Stimulated activated naive CD4-positive, alpha-beta T cell treated with Interleukin-2 at 50 U/mL for 16 hours (primary cell): ENCODE results near the gene FAAP100.
"Not testable (repeated sequence)": the region's sequence is repeated elsewhere in the genome, so short reads cannot be mapped to it uniquely, and the experiment has no call there.

Experiments
- DNase-seq: peaks from one replicate; lab custom pipeline; 2025; lab: John Stamatoyannopoulos, UW

FAAP100 gene, protein sequence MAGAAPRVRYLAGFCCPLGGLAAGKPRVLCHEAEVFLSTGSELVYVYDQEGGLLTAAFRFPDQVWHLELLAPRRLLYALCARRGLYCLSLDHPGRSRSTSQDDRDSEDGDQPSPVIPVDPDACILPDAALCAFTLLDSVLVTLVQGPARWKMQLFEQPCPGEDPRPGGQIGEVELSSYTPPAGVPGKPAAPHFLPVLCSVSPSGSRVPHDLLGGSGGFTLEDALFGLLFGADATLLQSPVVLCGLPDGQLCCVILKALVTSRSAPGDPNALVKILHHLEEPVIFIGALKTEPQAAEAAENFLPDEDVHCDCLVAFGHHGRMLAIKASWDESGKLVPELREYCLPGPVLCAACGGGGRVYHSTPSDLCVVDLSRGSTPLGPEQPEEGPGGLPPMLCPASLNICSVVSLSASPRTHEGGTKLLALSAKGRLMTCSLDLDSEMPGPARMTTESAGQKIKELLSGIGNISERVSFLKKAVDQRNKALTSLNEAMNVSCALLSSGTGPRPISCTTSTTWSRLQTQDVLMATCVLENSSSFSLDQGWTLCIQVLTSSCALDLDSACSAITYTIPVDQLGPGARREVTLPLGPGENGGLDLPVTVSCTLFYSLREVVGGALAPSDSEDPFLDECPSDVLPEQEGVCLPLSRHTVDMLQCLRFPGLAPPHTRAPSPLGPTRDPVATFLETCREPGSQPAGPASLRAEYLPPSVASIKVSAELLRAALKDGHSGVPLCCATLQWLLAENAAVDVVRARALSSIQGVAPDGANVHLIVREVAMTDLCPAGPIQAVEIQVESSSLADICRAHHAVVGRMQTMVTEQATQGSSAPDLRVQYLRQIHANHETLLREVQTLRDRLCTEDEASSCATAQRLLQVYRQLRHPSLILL

DNA sequence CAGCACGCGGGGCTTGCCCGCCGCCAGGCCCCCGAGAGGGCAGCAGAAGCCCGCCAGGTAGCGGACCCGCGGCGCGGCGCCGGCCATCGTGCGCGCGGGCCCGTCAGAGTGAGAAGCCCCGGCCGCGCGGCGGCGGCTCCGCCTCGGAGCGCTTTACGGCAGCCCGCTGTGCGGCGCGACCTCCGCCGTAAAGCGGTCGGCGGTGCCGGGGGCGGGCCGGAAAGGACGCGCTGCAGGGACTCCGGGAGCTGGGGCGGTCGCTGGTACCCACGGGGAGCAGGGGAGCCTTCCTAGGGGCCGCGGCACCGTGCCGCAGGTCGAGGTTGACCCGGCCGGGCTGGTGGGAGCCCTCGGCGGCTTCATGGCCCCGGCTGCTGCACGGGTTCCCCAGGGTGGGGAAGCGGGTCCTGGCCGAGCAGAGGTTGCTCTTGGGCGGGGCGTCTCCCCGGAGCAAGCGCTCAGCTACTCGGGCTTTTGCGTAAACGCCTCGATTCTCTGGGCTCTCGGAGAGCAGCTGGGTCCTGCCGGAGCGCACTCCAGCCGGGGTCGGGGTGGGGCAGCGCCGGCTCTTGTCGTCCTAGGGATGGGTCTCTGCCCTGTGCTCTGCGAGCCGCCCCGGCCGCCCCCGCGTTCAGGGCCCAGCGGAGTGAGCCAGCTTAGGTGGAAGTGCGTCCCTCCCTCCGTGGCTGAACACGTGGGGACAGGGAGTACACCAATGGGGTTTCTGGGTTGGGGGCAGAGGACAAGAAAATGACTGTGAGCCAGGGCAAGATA is at the start of gene FAAP100:
FAAP100 (minus strand) TSS at position 110 of the 774 bp plus-strand sequence; CDS start at position 87, 23 bp downstream.
- DNase-seq = peak; percentile 77

DNA sequence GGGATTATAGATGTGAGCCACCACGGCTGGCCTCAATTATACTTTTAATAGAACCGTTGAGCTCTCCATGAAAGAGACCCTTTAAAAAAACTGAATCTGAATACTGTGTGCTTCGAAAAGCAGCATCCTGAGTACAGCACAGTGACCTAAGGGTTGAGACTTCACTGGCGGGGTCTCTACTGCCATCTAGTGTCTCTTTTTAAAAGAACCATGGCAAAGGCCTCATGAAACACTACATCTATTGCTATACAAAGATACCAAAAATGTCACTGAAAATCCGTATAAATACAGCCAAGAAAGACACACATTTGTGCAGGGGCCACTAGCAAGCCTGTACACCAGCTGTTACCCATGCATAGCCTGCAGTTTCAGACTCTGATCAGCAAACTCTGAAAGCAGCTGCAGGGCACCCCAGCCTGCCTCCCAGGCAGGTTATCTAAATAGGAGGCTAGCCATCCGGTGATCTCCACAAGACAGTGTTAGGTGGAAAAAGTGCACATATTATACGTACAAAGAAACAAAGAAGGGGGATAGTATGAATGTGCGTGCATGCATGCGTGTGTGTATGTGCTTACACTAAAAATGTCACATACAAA is 49.5 kb upstream of the FAAP100 start:
- DNase-seq = peak; percentile 7

DNA sequence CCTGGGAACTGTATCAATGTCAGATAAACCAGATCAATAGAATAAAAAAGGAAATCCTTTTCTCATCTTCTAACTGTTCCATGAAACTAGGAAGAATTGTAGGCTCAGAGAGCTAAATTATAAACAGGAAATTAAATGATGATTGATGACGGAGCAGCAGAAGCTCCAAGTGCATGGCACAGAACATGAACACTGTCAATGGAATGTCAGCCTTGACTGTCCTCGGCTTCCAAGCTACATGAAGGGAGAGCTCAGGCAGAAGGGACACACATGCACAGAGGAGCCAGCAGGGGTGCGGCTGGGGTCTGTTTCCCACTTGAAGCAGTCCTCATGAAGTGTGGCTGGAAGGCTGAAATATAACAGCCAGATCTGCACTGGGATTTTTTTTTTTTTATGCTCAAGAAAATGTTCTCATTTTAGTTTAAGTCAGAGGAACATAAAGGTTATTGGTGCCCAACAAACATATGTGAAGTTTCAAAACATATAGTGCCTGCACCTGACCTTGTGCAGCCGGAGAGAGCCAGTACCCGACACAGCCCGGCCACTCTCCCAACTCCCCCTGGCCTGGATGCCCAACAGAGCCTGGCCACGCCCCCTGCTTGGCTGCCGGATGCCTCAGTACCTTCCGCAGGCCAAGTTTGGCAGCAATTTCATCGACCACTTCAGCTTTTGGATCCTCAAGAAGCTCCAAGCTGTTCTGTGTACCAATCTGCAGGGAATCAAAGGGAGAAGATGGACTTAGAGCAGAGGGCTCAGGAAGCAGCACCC is 47.8 kb upstream of the FAAP100 start:
- DNase-seq = no peak

DNA sequence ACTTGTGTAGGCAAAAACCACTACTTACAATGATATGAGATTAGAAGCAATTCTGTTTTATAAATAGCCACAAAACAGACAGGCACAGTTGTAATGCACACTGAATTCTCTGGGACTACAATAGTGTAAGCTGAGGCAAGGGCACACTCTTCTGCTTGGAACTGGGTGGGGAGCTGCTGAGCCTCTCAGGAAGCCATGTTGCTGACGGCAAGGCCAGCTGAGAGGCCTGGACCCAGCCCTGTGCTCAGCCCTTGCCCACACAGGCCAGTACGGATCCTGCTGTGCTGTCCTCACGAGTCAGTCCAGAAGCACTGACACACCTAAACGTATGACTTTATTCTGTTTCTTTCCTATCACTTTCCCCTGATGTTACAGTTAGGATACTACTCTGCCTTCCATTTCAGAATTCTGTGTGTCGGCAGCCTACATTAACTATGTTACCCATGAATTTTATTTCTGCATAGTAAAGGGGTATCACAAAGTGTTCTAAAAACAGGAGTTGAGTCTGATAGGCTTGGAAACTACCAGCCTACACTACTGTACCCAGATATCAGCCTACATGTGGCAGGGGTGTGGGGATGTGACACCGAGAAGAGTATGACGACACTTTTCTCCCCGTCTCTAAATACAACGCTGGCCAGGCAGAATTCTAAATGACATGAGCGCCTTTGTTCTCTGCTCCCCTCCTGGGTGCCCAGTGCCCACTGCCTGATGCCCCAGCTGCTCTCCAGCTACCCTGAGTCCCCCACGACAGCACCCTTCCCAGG is 41.1 kb upstream of the FAAP100 start:
- no peak for DNase-seq

DNA sequence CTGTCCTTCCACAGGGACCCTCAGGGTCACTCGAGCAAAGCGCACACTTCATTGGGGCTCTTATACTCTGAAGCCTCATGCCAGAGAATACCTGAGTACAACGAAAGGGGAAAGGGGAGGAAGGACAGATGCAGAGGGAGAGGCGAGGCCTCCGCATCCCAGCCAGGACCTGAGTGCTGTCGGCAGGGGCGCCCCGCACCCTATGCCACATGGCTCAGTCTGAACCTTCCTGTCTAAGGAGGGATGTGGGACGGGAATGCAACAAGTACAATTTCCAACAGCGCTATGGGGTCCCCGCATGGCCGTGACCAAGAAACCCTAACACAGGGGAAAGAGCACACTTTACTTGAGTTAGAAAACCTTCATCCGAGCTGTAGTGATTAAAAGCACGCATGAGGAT is 39.8 kb upstream of the FAAP100 start:
- DNase-seq = no peak

DNA sequence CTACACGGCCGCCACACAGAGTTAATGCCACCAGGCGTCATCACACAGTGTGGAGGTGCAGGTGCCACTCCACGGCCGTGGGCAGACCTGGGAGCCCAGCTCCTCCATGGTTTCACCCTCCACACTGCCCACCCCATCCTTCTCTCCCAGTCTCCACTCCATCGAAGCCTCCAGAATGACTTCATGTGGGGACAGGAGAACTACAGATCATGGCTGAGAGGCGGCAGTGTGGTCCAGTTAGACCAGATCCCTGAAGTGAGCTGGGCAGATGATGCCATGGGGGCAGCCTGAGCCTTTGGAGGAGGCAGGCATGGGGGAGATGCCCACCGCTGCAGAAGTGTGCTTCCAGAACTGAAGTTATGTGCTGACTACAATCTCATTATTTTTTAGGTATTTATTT is 38.0 kb upstream of the FAAP100 start:
- DNase-seq = no peak

DNA sequence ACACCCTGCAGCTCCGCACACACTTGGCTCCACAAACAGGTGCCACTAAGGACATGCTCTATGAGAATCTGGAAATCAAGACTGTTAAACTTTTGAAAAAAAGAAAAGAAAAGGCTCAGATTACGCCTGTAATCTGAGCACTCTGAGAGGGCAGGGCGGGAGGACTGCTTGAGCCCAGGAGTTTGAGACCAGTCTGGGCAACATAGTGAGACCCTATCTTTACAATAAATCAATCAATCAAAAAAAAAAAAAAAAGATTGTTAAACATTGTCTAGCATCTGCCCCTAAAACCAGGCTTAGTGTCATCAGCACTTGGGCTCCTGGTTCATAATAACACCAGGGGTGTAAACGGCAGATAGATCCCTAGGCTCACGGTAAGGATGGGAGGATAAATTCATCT is 37.5 kb upstream of the FAAP100 start:
- no peak for DNase-seq

DNA sequence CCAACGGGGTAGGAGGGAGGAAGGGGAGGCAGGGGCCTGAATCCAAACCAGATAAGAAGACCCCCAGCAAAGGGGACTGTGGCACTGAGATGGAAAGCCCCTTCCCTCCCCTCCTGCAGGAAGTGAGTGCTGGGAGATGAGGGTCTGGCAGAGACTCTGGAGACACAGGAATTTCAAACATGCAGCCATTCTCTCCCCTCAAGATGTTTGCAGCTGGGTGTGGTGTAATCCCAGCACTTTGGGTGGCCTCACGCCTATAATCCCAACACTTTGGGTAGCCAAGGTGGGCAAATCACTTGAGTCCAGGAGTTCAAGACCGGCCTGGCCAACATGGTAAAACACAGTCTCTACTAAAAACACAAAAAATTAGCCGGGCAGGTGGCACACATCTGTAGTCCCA is 33.9 kb upstream of the FAAP100 start:
- no peak for DNase-seq

DNA sequence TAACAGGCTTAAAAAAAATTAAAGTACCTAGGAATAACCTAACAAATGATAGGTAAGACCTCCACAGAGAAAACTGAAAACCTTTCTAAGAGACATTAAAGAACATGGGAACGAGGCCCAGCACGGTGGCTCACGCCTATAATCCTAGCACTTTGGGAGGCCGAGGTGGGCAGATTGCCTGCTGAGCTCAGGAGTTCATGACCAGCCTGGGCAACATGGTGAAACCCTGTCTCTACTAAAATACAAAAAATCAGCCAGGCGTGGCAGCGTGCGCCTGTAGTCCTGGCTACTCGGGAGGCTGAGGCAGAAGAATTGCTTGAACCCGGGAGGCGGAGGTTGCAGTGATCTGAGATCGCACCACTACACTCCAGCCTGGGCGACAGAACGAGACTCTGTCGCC is 32.6 kb upstream of the FAAP100 start:
- not testable (repeated sequence) for DNase-seq

DNA sequence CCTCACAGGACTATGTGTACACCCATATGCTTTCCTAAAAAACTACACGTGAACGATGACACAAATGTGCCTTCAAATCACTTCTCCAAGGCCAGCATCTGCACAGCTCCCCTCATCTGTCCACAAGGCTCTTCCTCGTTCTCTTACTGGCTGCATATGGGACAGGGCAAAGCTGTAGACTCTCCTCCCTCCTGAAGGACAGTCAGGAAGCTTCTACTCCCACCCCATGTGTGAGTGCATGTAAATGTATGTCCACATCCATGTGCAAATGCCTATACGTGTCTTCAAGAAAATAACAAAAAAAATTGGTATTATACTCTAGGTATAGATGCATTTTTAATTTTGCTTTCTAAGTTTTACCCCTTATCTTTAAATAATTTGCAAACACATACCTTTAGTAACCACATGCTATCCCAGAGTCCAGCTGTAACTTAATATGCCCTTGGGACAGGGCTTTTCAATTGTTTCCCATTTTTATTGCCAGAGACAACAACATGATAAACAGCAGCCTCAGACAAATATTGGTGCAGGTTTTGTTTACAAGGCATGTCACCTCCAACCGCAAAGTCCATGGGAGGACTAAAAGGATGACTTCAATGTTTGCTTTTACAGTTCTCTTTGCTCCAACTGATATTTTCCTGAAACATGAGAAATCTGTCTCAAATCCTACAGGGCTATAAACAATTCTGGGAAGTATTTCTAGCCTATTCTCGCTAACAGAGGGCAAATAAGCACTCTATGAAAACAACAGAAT is 31.6 kb upstream of the FAAP100 start:
- DNase-seq = no peak

DNA sequence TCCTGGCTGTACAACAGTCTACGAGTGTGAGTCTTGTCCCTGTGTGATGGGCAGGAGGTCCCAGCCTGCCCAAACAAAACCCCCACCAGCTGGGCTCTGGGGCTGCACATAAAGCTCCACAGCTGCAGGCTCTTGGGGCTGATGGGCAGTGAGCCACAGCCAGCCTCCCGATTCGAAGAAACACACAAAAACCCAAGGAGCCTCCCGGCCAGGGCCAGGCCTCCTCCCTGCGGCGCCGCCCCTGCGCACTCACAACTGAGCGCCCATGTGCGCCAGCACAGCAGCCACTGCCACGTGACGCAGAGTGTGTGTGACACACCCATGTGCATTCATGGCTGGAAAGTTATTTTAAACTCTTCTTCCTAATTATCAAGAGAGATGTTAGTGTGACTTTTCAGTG is 30.6 kb upstream of the FAAP100 start:
- DNase-seq = no peak

DNA sequence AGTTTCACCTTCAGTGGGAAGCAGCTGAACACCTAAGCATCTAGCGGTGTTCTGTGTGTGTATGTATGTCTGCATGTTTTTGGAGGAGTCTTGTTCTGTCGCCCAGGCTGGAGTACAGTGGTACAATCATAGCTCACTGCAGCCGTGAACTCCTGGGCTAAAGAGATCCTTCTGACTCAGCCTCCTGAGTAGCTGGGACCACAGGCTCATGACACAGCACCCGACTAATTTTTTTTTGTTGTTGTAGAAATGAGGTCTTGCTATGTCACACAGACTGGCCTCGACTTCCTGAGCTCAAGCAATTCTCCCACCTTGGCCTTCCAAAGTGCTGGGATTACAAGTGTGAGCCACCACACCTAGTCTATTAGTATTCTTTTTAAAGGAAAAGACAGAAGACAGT is 30.2 kb upstream of the FAAP100 start:
- DNase-seq = no peak

DNA sequence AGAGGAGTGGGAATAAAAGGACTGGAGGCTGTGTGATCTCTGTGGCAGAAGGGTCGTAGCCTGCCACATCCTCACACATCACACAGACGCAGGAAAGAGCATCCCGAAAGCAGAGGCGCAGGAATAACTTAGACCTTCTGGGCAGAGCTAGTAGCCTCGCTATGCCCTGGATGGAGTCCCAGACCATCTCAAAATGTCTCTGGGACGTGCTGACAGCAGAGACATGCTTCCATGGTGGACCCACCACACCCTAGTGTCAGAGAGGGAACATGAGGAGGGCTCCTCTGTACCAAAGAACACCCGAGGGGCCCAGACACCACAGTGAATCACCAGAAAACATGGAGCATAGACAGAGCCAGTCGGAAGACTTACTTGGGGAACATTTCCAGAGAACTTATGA is 29.6 kb upstream of the FAAP100 start:
- DNase-seq = no peak

DNA sequence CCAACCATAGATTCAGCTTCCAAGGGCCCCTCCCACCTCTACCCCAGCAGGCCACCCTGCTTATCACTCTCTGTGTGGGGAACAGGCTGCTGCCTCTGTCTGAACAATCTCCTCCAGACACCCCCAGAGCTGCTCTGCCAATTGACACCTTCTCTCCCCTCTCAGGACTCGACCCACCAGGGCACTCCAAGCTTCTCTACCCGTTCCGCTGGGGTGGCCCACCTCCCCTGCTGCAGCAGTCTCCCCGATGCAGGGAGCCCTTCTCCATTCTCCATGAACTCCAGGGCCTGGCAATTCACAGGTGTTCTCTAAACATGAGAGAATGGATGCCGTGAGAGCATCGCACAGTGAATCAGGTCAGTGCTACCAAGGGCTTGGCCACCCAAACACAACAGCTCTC is 28.3 kb upstream of the FAAP100 start:
- no peak for DNase-seq

DNA sequence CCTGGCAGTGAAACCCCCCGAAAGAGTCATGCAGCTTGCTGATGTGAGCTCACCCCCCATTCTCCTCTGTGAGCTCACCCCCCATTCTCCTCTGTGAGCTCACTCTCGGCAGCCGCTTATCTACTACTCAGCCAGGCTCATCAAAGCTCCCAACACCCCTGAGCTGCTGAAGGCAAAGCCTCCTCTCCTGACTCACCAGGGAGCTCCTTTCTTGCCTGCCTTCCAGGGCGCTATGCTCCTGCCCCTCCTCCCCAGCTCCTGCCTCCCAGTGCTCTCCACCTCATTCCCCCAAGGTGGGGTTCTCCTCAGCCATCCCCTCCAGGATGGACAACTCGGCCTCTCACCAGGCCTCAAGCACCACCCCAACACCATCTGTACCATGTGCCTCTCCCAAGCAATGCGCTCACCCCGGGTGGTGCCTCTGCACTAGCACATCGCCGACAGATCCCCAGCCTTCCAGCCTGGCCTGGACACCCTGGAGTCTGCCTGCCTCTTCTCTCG is 27.7 kb upstream of the FAAP100 start:
- DNase-seq = no peak

DNA sequence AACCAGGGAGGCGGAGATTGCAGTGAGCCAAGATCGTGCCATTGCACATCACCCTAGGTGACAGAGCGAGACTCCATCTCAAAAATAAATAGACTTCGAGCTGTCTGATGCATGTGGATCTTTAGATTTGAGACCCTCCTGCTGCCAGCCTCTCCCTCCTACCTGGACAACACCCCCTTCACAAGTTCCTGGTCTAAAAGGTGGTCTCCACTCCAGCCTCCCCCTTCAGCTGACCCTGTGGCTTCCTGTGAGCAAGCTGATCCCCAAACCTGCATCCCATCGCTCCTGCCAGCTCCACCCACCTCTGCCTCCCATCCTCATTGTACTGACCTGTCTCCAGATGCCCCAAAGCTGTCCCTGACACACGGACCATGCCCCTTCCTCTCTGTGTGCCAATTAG is 27.1 kb upstream of the FAAP100 start:
- DNase-seq = no peak

DNA sequence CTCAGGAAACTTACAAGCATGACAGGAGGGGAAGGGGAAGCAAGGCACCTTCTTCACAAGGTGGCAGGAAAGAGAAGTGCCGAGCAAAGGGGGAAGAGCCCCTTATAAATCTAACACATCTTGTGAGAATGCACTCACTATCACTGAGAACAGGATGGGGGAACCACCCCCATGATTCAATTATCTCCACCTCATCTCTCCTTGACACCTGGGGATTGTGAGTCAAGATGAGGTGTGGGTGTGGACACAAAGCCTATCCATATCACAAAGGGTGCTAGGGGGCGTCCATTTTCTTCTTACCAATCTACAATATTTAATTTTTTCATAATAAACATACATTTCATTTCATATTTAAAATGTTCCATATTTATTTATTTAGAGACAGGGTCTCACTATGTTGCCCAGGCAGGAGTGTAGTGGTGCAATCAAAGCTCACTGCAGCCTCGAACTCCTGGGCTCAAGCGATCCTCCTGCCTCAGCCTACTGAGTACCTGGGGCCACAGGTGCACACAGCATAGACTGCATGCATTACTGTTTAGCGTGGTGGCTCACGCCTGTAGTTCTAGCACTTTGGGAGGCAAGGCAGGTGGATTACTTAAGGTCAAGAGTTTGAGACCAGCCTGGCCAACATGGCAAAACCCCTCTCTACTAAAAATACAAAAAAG is 26.5 kb upstream of the FAAP100 start:
- peak; percentile 10 for DNase-seq

DNA sequence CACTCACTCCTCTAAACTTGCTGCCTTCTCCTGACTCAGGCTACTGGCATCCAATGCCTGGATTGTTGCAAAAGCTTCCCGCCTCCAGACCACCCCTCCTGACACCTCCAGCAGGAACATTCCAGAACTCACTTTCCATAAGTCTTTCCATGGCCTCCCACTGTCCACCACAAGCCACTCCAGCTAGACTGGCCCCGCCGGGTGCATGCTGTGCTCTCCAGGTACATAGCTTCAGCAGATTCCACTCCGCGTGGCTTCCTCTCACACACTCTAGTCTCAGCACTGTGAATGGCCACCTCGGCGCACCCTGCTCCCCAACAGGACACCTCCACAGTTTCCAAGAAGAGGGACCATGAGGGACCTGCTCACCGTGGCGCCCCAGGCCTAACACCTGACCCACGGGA is 25.9 kb upstream of the FAAP100 start:
- no peak for DNase-seq
